Caco-2 (cell line): ENCODE results near the gene CAPRIN2. TPM values are rescaled to one million over a fixed set of nuclear protein-coding genes. Genes with fewer than 3 reads are reported as not detected.

Source experiments
- BruUV-seq: library from RNA; stranded (reverse); fragments of 400-500 nt; replicated peaks from 2 replicates; lab custom pipeline; 2021; lab: Mats Ljungman, UMichigan
- CTCF ChIA-PET: fragments of 300-600 bp; sonication (Branson Sonifier 250); formaldehyde crosslinking; loops from one replicate; lab custom pipeline; 2022; ENCODE audit warnings: antibody characterized with exemption; lab: Charles Lee
- POLR2A ChIA-PET: fragments of 300-600 bp; sonication (Branson Sonifier 250); formaldehyde crosslinking; loops from one replicate; lab custom pipeline; 2022; ENCODE audit warnings: antibody characterized with exemption; lab: Charles Lee
- DNase-seq, 2 experiments: peaks; one replicate each; pipeline versions ENCODE4 v3.0.0 to v3.0.0-alpha.2; 2020 to 2022
- H3K27me3 ChIP-seq: replicated peaks from 2 replicates; pipeline ENCODE4 v1.6.0; 2011; ENCODE audit warnings: low read length; ENCODE audit not compliant: control insufficient read depth, insufficient read depth
- H3K36me3 ChIP-seq: 2 replicates; pipeline ENCODE4 v1.5.1; 2011; ENCODE audit warnings: low read length; ENCODE audit not compliant: control insufficient read depth, insufficient read depth
- H3K4me1 ChIP-seq: fragments of 250-450 bp; sonication (Bioruptor Pico); 2 replicates; pipeline ENCODE4 v1.5.1; 2020; ENCODE audit warnings: mild to moderate bottlenecking
- H3K4me3 ChIP-seq: 2 replicates; pipeline ENCODE4 v1.5.1; 2011; ENCODE audit warnings: low read depth, mild to moderate bottlenecking, control low read depth, low read length
- H3K9me3 ChIP-seq: fragments of 250-450 bp; sonication (Bioruptor Pico); 2 replicates; pipeline ENCODE4 v1.5.1; 2020; ENCODE audit warnings: mild to moderate bottlenecking, moderate library complexity
- H3K27ac Mint-ChIP-seq: one replicate; pipeline ENCODE4 v1.8.0; 2022; ENCODE audit warnings: mixed read lengths; ENCODE audit not compliant: unreplicated experiment
- H3K27me3 Mint-ChIP-seq: one replicate; pipeline ENCODE4 v1.8.0; 2022; ENCODE audit warnings: mixed read lengths; ENCODE audit not compliant: insufficient read depth, unreplicated experiment
- H3K36me3 Mint-ChIP-seq: one replicate; pipeline ENCODE4 v1.8.0; 2022; ENCODE audit warnings: mild to moderate bottlenecking, mixed read lengths; ENCODE audit not compliant: insufficient read depth, unreplicated experiment
- H3K4me1 Mint-ChIP-seq: one replicate; pipeline ENCODE4 v1.8.0; 2022; ENCODE audit warnings: low read depth, mixed read lengths; ENCODE audit not compliant: unreplicated experiment
- H3K4me3 Mint-ChIP-seq: one replicate; pipeline ENCODE4 v1.8.0; 2022; ENCODE audit warnings: mild to moderate bottlenecking, moderate library complexity, mixed read lengths; ENCODE audit not compliant: unreplicated experiment
- H3K9me3 Mint-ChIP-seq: one replicate; pipeline ENCODE4 v1.8.0; 2022; ENCODE audit warnings: mixed read lengths; ENCODE audit not compliant: unreplicated experiment
- intact Hi-C: fragments of 100-400 bp; cut with micrococcal nuclease; formaldehyde crosslinking; loops from one replicate; pipeline ENCODE4 v1.10.0; 2022; ENCODE audit not compliant: unreplicated experiment
- total RNA-seq: library from RNA; stranded (reverse); gene quantifications from 2 replicates; pipeline ENCODE4 v1.2.3, GENCODE V29; 2022
- TF ChIP-seq, protein P1 (sequence below), 2 experiments: fragments of 200-600 bp in 1 of 2; IDR thresholded peaks; 1 replicate in 1 of 2; 2 replicates in 1 of 2; pipeline versions ENCODE4 v1.5.1 to v1.8.0; 2011 to 2022; ENCODE audit warnings: antibody characterized with exemption in 1 of 2, control low read depth in 1 of 2, inconsistent platforms in 1 of 2, low read depth in 1 of 2, low read length in 1 of 2, mild to moderate bottlenecking in 1 of 2, moderate library complexity in 1 of 2; ENCODE audit not compliant: insufficient read depth in 1 of 2, severe bottlenecking in 1 of 2, unreplicated experiment in 1 of 2

CAPRIN2 gene
- total RNA-seq, 1 experiment from 2014 or later: 19.6 TPM

DNA sequence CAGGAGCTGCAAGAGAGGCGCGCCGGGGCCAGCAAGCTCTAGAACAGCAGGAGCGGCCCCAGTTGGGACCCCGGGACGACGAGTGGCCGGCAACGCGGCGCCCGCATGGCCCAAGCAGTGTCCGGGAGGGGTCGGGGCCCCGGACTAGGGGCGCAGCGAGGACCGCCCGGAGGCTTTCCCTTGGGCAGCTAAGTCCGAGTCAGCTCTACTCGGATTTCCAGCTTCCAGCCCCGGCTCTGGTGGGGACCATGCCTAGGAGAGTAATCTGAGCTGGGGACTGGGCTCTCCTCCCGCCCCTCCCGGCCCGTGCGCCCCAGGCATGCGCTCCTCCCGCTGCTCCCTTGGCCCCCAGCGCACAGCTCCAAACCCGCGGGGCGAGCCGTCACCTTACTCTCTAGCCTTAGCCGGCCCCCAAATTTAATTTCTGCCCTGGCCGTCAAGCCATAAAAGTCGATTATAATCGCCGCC, 41.6 kb upstream of the CAPRIN2 start:
- intact Hi-C loops: loop anchor here (1.0 to 10.0 kb wide), 4 partner anchors 33 to 292 kb away; partner anchors contain the start of gene IPO8
- peak; percentile 64 to 66 for DNase-seq
- no peaks in the 10 kb centered on the region for H3K9me3 Mint-ChIP-seq
- TF ChIP-seq, protein P1, sequence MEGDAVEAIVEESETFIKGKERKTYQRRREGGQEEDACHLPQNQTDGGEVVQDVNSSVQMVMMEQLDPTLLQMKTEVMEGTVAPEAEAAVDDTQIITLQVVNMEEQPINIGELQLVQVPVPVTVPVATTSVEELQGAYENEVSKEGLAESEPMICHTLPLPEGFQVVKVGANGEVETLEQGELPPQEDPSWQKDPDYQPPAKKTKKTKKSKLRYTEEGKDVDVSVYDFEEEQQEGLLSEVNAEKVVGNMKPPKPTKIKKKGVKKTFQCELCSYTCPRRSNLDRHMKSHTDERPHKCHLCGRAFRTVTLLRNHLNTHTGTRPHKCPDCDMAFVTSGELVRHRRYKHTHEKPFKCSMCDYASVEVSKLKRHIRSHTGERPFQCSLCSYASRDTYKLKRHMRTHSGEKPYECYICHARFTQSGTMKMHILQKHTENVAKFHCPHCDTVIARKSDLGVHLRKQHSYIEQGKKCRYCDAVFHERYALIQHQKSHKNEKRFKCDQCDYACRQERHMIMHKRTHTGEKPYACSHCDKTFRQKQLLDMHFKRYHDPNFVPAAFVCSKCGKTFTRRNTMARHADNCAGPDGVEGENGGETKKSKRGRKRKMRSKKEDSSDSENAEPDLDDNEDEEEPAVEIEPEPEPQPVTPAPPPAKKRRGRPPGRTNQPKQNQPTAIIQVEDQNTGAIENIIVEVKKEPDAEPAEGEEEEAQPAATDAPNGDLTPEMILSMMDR (IDR thresholded peaks at IDR 0.05; ENCODE audit: insufficient read depth in 1 of 2, low read depth in 1 of 2, low read length in 1 of 2, severe bottlenecking in 1 of 2, unreplicated experiment in 1 of 2): no peak
- ChIA-PET POLR2A (interaction anchor here (0.6 kb wide), 1 partner anchor 50 kb away, joined by 6 read pairs; no protein-coding TSS in a partner anchor), CTCF (interaction anchor here (0.6 to 1.9 kb wide), 5 partner anchors 42 to 635 kb away, joined by 3 to 21 read pairs (median 3); partner anchors contain the start of genes CAPRIN2 and IPO8)
- BruUV-seq: no TSS peak
- H3K9me3 ChIP-seq: no peaks in the 10 kb centered on the region
- H3K27me3 Mint-ChIP-seq: peaks cover 3% of the 10 kb centered on the region
- H3K4me1 ChIP-seq: peaks cover 27% of the 10 kb centered on the region
- H3K36me3 ChIP-seq: no peaks in the 10 kb centered on the region
- H3K4me1 Mint-ChIP-seq: peaks cover 20% of the 10 kb centered on the region
- H3K27me3 ChIP-seq: no peaks in the 10 kb centered on the region
- no peak overlapping the region for H3K27ac Mint-ChIP-seq
- H3K4me3 Mint-ChIP-seq: peak overlapping the region; percentile 80
- H3K36me3 Mint-ChIP-seq: no peaks in the 10 kb centered on the region
- peak overlapping the region; percentile 75 for H3K4me3 ChIP-seq

DNA sequence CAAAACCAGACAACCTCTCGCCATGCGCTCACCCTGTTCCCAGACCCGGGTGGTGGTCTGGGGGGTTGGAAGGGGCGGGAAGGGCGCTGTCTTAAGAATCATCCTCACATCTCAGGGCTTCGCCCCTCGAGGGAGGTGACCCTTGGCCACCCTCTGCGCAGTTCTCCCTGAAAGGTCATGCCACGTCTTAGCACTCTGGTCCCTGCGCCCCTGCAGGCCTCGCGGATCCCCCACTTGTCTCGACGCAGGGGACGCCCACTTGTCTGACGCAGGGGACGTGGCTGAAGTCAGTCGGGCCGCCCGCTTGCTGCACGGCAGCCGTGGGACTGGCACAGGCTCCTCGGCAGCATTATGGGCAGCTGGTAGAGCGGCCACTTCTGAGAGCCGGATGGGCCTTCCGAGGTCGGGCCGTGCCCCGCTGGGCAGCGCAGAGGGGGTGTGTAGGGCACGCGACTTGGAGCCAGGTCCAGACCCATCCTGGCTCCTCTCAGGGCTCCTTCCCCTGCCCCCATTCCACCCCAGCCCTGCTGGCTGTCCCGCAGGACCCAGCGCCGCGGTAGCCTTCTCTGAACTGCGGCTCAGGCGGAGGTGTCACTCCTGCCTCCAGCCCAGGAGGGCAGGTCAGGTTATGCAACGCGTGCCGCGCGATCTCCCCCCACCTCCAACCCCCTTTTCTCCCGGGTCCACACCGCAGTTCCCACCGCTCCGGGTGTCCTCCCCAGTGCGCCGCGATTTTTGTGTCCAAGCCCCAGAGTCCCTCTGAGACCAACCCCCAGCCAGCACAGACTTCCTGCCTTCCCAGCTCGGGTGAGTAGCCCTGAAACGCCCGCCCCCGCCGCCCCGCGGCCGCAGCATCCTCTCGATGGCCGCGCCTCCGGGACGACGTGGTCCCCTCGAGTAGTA, 40.9 kb upstream of the CAPRIN2 start:
- peaks cover 34% of the 10 kb centered on the region for H3K4me1 ChIP-seq
- no peak overlapping the region for H3K27ac Mint-ChIP-seq
- no TSS peak for BruUV-seq
- ChIA-PET CTCF (interaction anchor here (0.7 to 1.9 kb wide), 4 partner anchors 41 to 634 kb away, joined by 3 to 21 read pairs (median 6); partner anchors contain the start of genes CAPRIN2 and IPO8), POLR2A (interaction anchor here (0.6 kb wide), 2 partner anchors 37 to 49 kb away, joined by 3 to 6 read pairs; no protein-coding TSS in a partner anchor)
- no peaks in the 10 kb centered on the region for H3K36me3 Mint-ChIP-seq
- peaks cover 25% of the 10 kb centered on the region for H3K4me1 Mint-ChIP-seq
- H3K36me3 ChIP-seq: no peaks in the 10 kb centered on the region
- no peaks in the 10 kb centered on the region for H3K9me3 Mint-ChIP-seq
- TF ChIP-seq, protein P1 (IDR thresholded peaks at IDR 0.05; ENCODE audit: insufficient read depth in 1 of 2, low read depth in 1 of 2, low read length in 1 of 2, severe bottlenecking in 1 of 2, unreplicated experiment in 1 of 2): no peak
- H3K9me3 ChIP-seq: no peaks in the 10 kb centered on the region
- intact Hi-C loops: loop anchor here (1.0 to 10.0 kb wide), 4 partner anchors 32 to 291 kb away; partner anchors contain the start of gene IPO8
- no peaks in the 10 kb centered on the region for H3K27me3 ChIP-seq
- DNase-seq: peak; percentile 75 to 76
- H3K27me3 Mint-ChIP-seq: peaks cover 3% of the 10 kb centered on the region
- peak overlapping the region; percentile 80 for H3K4me3 Mint-ChIP-seq
- peak overlapping the region; percentile 75 for H3K4me3 ChIP-seq
